ENCODE data around the gene UNKL. TPM values are rescaled to one million over a fixed set of nuclear protein-coding genes. Genes with fewer than 3 reads are reported as not detected.

UNKL gene
- total and polyA plus RNA-seq, 2 of the 8 experiments (the other 6 are each of a cell fraction or from before 2014, with no cell fraction given), result 25.1 to 31.8 TPM

DNA sequence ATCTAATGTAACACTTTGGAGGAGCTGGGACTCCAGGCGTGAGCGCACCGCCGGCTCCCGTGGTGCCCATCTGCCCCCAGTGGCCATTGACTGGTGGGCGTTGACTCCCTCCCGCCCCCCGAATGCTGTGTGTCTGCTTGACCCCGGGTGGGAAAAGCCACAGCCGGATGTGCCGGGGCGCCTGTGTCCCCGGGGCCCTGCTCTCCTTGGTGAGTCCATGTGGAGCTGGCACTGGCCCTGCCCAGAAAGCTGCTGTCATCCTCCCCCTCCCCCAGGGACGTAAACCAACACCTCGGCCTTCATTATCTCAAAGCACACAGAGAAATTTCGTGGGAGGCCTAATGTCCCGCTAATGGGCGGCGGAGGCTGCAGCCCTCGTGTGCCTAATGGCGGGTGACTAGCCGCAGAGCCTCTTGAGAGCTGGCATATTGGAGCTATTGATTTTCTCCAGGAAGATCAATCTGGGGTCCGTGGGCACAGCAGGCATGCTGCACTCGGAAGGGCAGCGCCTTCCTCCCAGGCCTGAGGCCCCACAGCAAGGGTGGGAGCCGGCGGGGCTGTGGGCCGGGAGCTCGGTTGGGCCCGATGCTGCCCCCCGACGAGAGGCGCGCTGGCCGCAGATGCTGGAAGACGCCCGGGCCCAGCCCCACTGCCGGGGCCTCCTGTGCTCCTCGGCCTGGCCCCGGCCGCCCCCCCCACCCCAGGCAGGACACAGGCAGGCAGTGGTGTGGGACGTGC is 12.4 kb upstream of the UNKL start:
- Histone ChIP-seq H3K56ac (replicated peaks; ENCODE audit: insufficient read length, low read depth, low read length) (no peak overlapping the region), H2BK12ac (ENCODE audit: low read depth, low read length) (0 out of 2 replicates have a peak overlapping the region, but pooled peaks have one; percentile 7), H2BK15ac (ENCODE audit: low read length) (no peak overlapping the region), H2BK120ac (replicated peaks; ENCODE audit: low read depth, low read length) (no peak overlapping the region), H3K23me2 (ENCODE audit: low read depth, low read length) (no peaks in the 10 kb centered on the region), H3K9me3 (ENCODE audit: insufficient read depth in 2 of 2, low read depth in 1 of 2, low read length in 1 of 2) (no peaks in the 10 kb centered on the region), H3K4ac (replicated peaks; ENCODE audit: insufficient read length, low read depth, low read length) (no peak overlapping the region), H3K79me1 (ENCODE audit: low read depth, low read length) (no peaks in the 10 kb centered on the region), H3K79me2 (ENCODE audit: control insufficient read depth in 1 of 2, insufficient read depth in 2 of 2, low read length in 2 of 2) (no peaks in the 10 kb centered on the region), H3K4me1 (replicated peaks in 1 of 4; ENCODE audit: control insufficient read depth in 3 of 4, insufficient read depth in 4 of 4, low read length in 3 of 4) (no peaks in the 10 kb centered on the region; a peak in 2 of 7 replicates), H2BK5ac (ENCODE audit: low read depth, low read length) (peak overlapping the region; percentile 60; the same call in 1 of the 2 replicates), H4K8ac (ENCODE audit: extremely low read depth, insufficient read depth, low read length) (peak overlapping the region; percentile 84), H3K27ac (ENCODE audit: low read depth, low read length) (no peak overlapping the region), H3K4me2 (ENCODE audit: insufficient read depth in 1 of 2, low read depth in 2 of 2, low read length in 2 of 2) (no peak overlapping the region), H4K20me1 (replicated peaks in 1 of 2; ENCODE audit: control insufficient read depth in 1 of 2, insufficient read depth in 2 of 2, low read length in 2 of 2) (no peaks in the 10 kb centered on the region), H4K5ac (ENCODE audit: insufficient read length, low read depth, low read length) (no peak overlapping the region), H3K4me3 (ENCODE audit: extremely low read depth in 1 of 4, insufficient read depth in 2 of 4, low read depth in 3 of 4, low read length in 4 of 4) (no peak overlapping the region), H4K91ac (replicated peaks; ENCODE audit: insufficient read length, low read length) (no peak overlapping the region), H3K18ac (ENCODE audit: extremely low read depth, low read length) (no peak overlapping the region), H3K27me3 (replicated peaks in 1 of 4; ENCODE audit: control insufficient read depth in 3 of 4, extremely low read depth in 1 of 4, insufficient read depth in 3 of 4, low read length in 3 of 4) (no peaks in the 10 kb centered on the region), H3K9ac (replicated peaks in 1 of 4; ENCODE audit: extremely low read depth in 1 of 4, low read depth in 3 of 4, low read length in 3 of 4) (no peak overlapping the region), H2AK5ac (ENCODE audit: low read depth, low read length) (no peak overlapping the region), H2AFZ (ENCODE audit: low read length) (no peak overlapping the region), H3K23ac (ENCODE audit: insufficient read length) (no peak overlapping the region), H2BK20ac (ENCODE audit: low read length) (no peak overlapping the region), H3K14ac (ENCODE audit: insufficient read length) (no peak overlapping the region), H3K36me3 (ENCODE audit: control insufficient read depth in 2 of 4, insufficient read depth in 4 of 4, low read length in 3 of 4) (no peaks in the 10 kb centered on the region)
- TF ChIP-seq CBX5 (IDR thresholded peaks at IDR 0.05; ENCODE audit: low read depth, low read length), result no peak
- TF ChIP-seq RAD21 (IDR thresholded peaks at IDR 0.05 in 1 of 2, conservative IDR thresholded peaks at IDR 0.05 in 1 of 2; ENCODE audit: low read depth in 2 of 2, low read length in 2 of 2), result peak in 1 of 2 experiments; percentile 24; a peak in 1 of 4 replicates
- TF ChIP-seq BRCA1 (IDR thresholded peaks at IDR 0.05; ENCODE audit: low read depth, low read length), result no peak
- TF ChIP-seq, protein P1, sequence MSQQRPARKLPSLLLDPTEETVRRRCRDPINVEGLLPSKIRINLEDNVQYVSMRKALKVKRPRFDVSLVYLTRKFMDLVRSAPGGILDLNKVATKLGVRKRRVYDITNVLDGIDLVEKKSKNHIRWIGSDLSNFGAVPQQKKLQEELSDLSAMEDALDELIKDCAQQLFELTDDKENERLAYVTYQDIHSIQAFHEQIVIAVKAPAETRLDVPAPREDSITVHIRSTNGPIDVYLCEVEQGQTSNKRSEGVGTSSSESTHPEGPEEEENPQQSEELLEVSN (IDR thresholded peaks at IDR 0.05), result no peak
- TF ChIP-seq, protein P2, sequence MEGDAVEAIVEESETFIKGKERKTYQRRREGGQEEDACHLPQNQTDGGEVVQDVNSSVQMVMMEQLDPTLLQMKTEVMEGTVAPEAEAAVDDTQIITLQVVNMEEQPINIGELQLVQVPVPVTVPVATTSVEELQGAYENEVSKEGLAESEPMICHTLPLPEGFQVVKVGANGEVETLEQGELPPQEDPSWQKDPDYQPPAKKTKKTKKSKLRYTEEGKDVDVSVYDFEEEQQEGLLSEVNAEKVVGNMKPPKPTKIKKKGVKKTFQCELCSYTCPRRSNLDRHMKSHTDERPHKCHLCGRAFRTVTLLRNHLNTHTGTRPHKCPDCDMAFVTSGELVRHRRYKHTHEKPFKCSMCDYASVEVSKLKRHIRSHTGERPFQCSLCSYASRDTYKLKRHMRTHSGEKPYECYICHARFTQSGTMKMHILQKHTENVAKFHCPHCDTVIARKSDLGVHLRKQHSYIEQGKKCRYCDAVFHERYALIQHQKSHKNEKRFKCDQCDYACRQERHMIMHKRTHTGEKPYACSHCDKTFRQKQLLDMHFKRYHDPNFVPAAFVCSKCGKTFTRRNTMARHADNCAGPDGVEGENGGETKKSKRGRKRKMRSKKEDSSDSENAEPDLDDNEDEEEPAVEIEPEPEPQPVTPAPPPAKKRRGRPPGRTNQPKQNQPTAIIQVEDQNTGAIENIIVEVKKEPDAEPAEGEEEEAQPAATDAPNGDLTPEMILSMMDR (IDR thresholded peaks at IDR 0.05; ENCODE audit: control extremely low read depth in 1 of 3, insufficient read depth in 1 of 3, low read depth in 1 of 3, low read length in 3 of 3), result peak in 2 of 3 experiments; percentile 28 to 45; a peak in 2 of 4 replicates
- FAIRE-seq (no peak), DNase-seq (ENCODE audit: low read depth in 1 of 2, low spot score in 2 of 2) (peak in 1 of 2 experiments; percentile 50)
- 92% methylated on average over 34 of the region's 42 CpGs; no CpG with 5 or more reads in 1 of the 2 experiments for WGBS, 2 experiments (ENCODE audit: extremely low coverage in 1 of 2, insufficient coverage in 1 of 2, insufficient read length in 1 of 2, insufficient replicate concordance in 2 of 2, low coverage in 1 of 2, low lambda C conversion rate in 2 of 2, missing lambda C conversion rate in 1 of 2)
- ChIA-PET POLR2A (ENCODE audit: partially characterized antibody) (interaction anchor here (0.7 to 4.3 kb wide), 6 partner anchors 12 to 95 kb away, joined by 3 to 22 read pairs (median 4); partner anchors contain the start of gene UNKL), CTCF (ENCODE audit: partially characterized antibody) (interaction anchor here (1.2 to 3.9 kb wide), 10 partner anchors 12 to 126 kb away, joined by 3 to 30 read pairs (median 4); partner anchors contain the start of gene CCDC154)
